Activated CD4-positive, alpha-beta T cell treated with anti-CD3 and anti-CD28 coated beads for 1 hour (primary cell): Measurements from ENCODE around the gene LY6G6D.

ENCODE experiments used
- DNase-seq: peaks from one replicate; pipeline ENCODE4 v3.0.0-alpha.2; 2020

LY6G6D gene

GRCh38 chr6:31737315-31737990 is 22.3 kb downstream of the LY6G6D start:
- DNase-seq: no peak

GRCh38 chr6:31737991-31738979 is 23.1 kb downstream of the LY6G6D start:
- DNase-seq: peak; percentile 45

- peak; percentile 91 for DNase-seq
Observed at GRCh38 chr6:31739639-31740396, 24.7 kb downstream of the LY6G6D start, which contains the start of gene MSH5. MSH5 (plus strand) TSS chr6:31740005; CDS start chr6:31740467, 462 bp downstream.

GRCh38 chr6:31740397-31741223 is 25.5 kb downstream of the LY6G6D start:
- DNase-seq: no peak

- no peak for DNase-seq
Observed at GRCh38 chr6:31741815-31742214, 26.7 kb downstream of the LY6G6D start.

GRCh38 chr6:31742894-31743293 is 27.7 kb downstream of the LY6G6D start:
- DNase-seq: no peak

GRCh38 chr6:31744422-31744821 is 29.3 kb downstream of the LY6G6D start:
- DNase-seq: no peak

- no peak for DNase-seq
Observed at GRCh38 chr6:31749301-31750036, 34.3 kb downstream of the LY6G6D start.

- no peak for DNase-seq
Observed at GRCh38 chr6:31750411-31751022, 35.4 kb downstream of the LY6G6D start.

- DNase-seq: no peak
Observed at GRCh38 chr6:31752739-31753319, 37.7 kb downstream of the LY6G6D start.

GRCh38 chr6:31758281-31758680 is 43.1 kb downstream of the LY6G6D start:
- DNase-seq: no peak

GRCh38 chr6:31760790-31761189 is 45.6 kb downstream of the LY6G6D start:
- no peak for DNase-seq

GRCh38 chr6:31761343-31761742 is 46.2 kb downstream of the LY6G6D start:
- no peak for DNase-seq

- DNase-seq: no peak
Observed at GRCh38 chr6:31762356-31762755, 47.2 kb downstream of the LY6G6D start, which contains the start of gene SAPCD1. SAPCD1 (plus strand) TSS chr6:31762656; CDS start chr6:31763055, 399 bp downstream.

- no peak for DNase-seq
Observed at GRCh38 chr6:31762878-31763618, 47.9 kb downstream of the LY6G6D start.

- no peak for DNase-seq
Observed at GRCh38 chr6:31763619-31763940, 48.4 kb downstream of the LY6G6D start.

GRCh38 chr6:31764198-31764597 is 49.0 kb downstream of the LY6G6D start:
- no peak for DNase-seq

- DNase-seq: no peak
Observed at GRCh38 chr6:31765559-31765909, 50.4 kb downstream of the LY6G6D start.

- no peak for DNase-seq
Observed at GRCh38 chr6:31765910-31766794, 51.0 kb downstream of the LY6G6D start.
